SJCRH30 (cell line): ENCODE results near the gene GABPB1. TPM values are rescaled to one million over a fixed set of nuclear protein-coding genes. Genes with fewer than 3 reads are reported as not detected.

Experiments used
- DNase-seq, 2 experiments: peaks; one replicate each; pipeline ENCODE4 v3.0.0-alpha.2; 2015 to 2020
- H3K27ac ChIP-seq: fragments of 250-450 bp; sonication (Bioruptor Pico); 2 replicates; pipeline ENCODE4 v1.5.1; 2020; ENCODE audit warnings: mild to moderate bottlenecking, moderate library complexity
- H3K27me3 ChIP-seq: fragments of 250-450 bp; sonication (Bioruptor Pico); 2 replicates; pipeline ENCODE4 v1.5.1; 2020; ENCODE audit warnings: mild to moderate bottlenecking, moderate library complexity
- H3K36me3 ChIP-seq: fragments of 250-450 bp; sonication (Bioruptor Pico); 2 replicates; pipeline ENCODE4 v1.5.1; 2020; ENCODE audit warnings: mild to moderate bottlenecking, moderate library complexity
- H3K4me1 ChIP-seq: fragments of 250-450 bp; sonication (Bioruptor Pico); 2 replicates; pipeline ENCODE4 v1.5.1; 2020; ENCODE audit warnings: mild to moderate bottlenecking, moderate library complexity
- H3K4me3 ChIP-seq: fragments of 250-450 bp; sonication (Bioruptor Pico); 2 replicates; pipeline ENCODE4 v1.5.1; 2020; ENCODE audit warnings: mild to moderate bottlenecking, moderate library complexity
- H3K9me3 ChIP-seq: fragments of 250-450 bp; sonication (Bioruptor Pico); replicated peaks from 2 replicates; pipeline ENCODE4 v1.5.1; 2020; ENCODE audit warnings: mild to moderate bottlenecking, moderate library complexity
- total RNA-seq: library from RNA; depleted of rRNA; stranded (reverse); fragments of >200 nt; shearing (Covaris generic); gene quantifications from 2 replicates; pipeline ENCODE4 v1.2.3, GENCODE V29; 2014; rRNA removed

The GABPB1 gene
- total RNA-seq, 1 experiment from 2014 or later, result 41.4 TPM

- H3K9me3 ChIP-seq, result no peaks in the 10 kb centered on the region
- DNase-seq, result no peak
- H3K4me1 ChIP-seq, result peaks cover 11% of the 10 kb centered on the region
- H3K27ac ChIP-seq, result no peak overlapping the region
- no peaks in the 10 kb centered on the region for H3K27me3 ChIP-seq
- no peaks in the 10 kb centered on the region for H3K36me3 ChIP-seq
- no peak overlapping the region for H3K4me3 ChIP-seq
Measured at GRCh38 chr15:50229336-50229735, 125.7 kb downstream of the GABPB1 start.

DNA sequence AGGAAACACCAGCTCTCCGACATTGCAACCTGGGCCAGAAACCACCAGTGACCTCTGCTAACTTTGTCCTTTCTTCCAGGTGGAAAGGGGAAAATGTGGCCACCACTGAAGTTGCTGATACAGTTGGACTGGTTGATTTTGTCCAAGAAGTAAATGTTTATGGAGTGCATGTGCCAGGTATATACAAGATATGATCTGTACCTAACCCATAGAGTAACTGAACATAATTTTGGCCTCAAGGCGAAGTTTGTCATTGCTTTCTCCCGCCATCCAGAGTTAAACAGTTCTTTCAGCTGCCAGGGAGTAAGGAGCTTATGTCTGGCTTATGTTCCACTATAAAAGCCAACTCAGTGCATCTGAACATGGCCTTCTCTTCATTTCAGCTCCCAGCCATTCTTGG lies 126.1 kb downstream of the GABPB1 start:
- Histone ChIP-seq H3K36me3 (no peaks in the 10 kb centered on the region), H3K27me3 (no peaks in the 10 kb centered on the region), H3K4me1 (peaks cover 11% of the 10 kb centered on the region), H3K4me3 (no peak overlapping the region), H3K27ac (no peak overlapping the region), H3K9me3 (no peaks in the 10 kb centered on the region)
- DNase-seq, result no peak

DNA sequence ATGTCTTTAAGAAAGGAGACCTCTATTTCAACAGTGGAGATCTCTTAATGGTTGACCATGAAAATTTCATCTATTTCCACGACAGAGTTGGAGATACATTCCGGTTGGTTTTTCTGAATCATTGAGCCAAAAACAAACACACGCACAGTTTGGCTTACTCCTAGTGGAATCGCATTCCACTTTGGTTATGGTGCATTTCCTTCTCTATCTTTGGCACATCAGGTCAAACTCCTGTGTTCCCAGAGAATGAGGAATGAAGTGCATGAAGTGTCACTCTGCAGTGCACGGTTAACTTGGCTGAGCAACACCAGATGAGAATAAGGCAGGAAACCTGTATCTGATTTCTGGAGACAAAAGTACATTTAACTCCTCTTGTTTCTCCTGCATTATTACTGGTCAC lies 127.9 kb downstream of the GABPB1 start:
- no peaks in the 10 kb centered on the region for H3K9me3 ChIP-seq
- H3K36me3 ChIP-seq, result no peaks in the 10 kb centered on the region
- H3K4me1 ChIP-seq, result peaks cover 19% of the 10 kb centered on the region
- peak; percentile 18 to 43 for DNase-seq
- H3K27me3 ChIP-seq, result no peaks in the 10 kb centered on the region
- H3K27ac ChIP-seq, result peak overlapping the region; percentile 51
- no peak overlapping the region for H3K4me3 ChIP-seq

DNA sequence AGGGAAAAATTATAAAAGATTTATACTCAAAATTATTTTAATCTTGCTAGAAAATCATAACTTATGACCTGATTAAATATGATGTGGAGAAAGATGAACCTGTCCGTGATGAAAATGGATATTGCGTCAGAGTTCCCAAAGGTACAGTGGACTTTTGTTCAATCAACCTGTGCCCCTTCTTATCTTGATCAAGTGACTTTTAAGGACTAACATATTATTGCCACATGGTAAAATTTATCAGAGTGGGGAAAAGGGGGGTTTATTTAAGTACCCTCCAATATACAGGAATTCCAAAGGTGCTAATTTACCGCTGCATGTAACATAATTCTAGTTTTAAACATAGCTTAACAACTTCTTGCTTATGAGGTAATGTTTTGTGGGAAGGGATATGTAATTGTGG lies 129.1 kb downstream of the GABPB1 start:
- H3K27ac ChIP-seq, result no peak overlapping the region
- H3K4me3 ChIP-seq, result no peak overlapping the region
- no peaks in the 10 kb centered on the region for H3K9me3 ChIP-seq
- no peaks in the 10 kb centered on the region for H3K27me3 ChIP-seq
- H3K36me3 ChIP-seq, result no peaks in the 10 kb centered on the region
- peaks cover 20% of the 10 kb centered on the region for H3K4me1 ChIP-seq
- no peak for DNase-seq

Other genes starting within 250 kb of the GABPB1 start
- 14.4 and 14.7 TPM in 2 replicates for gene ATP8B4, start 236.0 kb downstream of the GABPB1 start, total RNA-seq
- not detected in 2 replicates for gene SLC27A2, start 173.0 kb downstream of the GABPB1 start, total RNA-seq
- not detected in 2 replicates for gene HDC, start 89.5 kb downstream of the GABPB1 start, total RNA-seq
- 37.1 and 46.3 TPM in 2 replicates for gene USP8, start 69.2 kb upstream of the GABPB1 start, total RNA-seq
- not detected in 2 replicates for gene USP50, start 191.5 kb upstream of the GABPB1 start, total RNA-seq